K562 (cell line): ENCODE measurements around the gene MRRF. TPM values are rescaled to one million over a fixed set of nuclear protein-coding genes. Genes with fewer than 3 reads are reported as not detected.

Experiments used
- CEBPG ChIP-seq, 3 experiments: fragments of 200-800 bp in 1 of 3; sonication (Bioruptor generic) in 1 of 3; sonication (generic) in 1 of 3; formaldehyde crosslinking in 1 of 3; IDR thresholded peaks in 2 of 3; conservative IDR thresholded peaks in 1 of 3; 2 replicates each; pipeline versions ENCODE4 v1.6.1 to v1.8.0; 2016 to 2022; ENCODE audit warnings: missing compliant biosample characterization in 2 of 3, missing genetic modification characterization in 2 of 3, mild to moderate bottlenecking in 1 of 3, missing genetic modification reagents in 1 of 3
- ESRRA ChIP-seq: fragments of 450-650 bp; IDR thresholded peaks from 2 replicates; pipeline ENCODE4 v1.6.1; 2014; ENCODE audit warnings: low read depth, mild to moderate bottlenecking, moderate library complexity, borderline replicate concordance
- HMGN3 ChIP-seq: IDR thresholded peaks from 2 replicates; pipeline ENCODE4 v1.6.1; 2011; ENCODE audit warnings: borderline replicate concordance, low read depth, mild to moderate bottlenecking, mixed read lengths, low read length; ENCODE audit not compliant: insufficient read length; ENCODE audit errors: extremely low read depth
- HOXB6 ChIP-seq: fragments of 250-450 bp; sonication (Bioruptor Pico); IDR thresholded peaks from 2 replicates; pipeline ENCODE4 v1.5.1; 2022; ENCODE audit warnings: mild to moderate bottlenecking, borderline replicate concordance
- RCOR1 ChIP-seq, 2 experiments: IDR thresholded peaks; 2 replicates each; pipeline ENCODE4 v1.6.1; 2012; ENCODE audit warnings: low read depth in 2 of 2, low read length in 2 of 2, borderline replicate concordance in 1 of 2, improper control_type of control experiment in 1 of 2
- STAT5B ChIP-seq: fragments of 250-450 bp; sonication (Bioruptor Pico); IDR thresholded peaks from 2 replicates; pipeline ENCODE4 v1.8.0; 2021; ENCODE audit warnings: mild to moderate bottlenecking, inconsistent platforms
- ZNF217 ChIP-seq: sonication (generic); formaldehyde crosslinking; IDR thresholded peaks from 2 replicates; pipeline ENCODE4 v1.8.0; 2022; ENCODE audit warnings: mild to moderate bottlenecking, missing genetic modification reagents
- ZNF311 ChIP-seq: fragments of 250-450 bp; sonication (Bioruptor Pico); IDR thresholded peaks from 2 replicates; pipeline ENCODE4 v1.4.0; 2020; ENCODE audit warnings: mild to moderate bottlenecking, moderate library complexity
- ZNF609 ChIP-seq: sonication (generic); formaldehyde crosslinking; IDR thresholded peaks from 2 replicates; pipeline ENCODE4 v1.8.1; 2023; ENCODE audit warnings: missing genetic modification reagents, mild to moderate bottlenecking, borderline replicate concordance
- polyA plus RNA-seq, 8 experiments: library from polyadenylated mRNA; depleted of rRNA in 4 of 8; stranded (reverse) in 5 of 8; unstranded in 3 of 8; fragments of >200 nt; fragmentation: Nextera tagmentation in 2 of 8; fragmentation: Illumina TruSeq in 1 of 8; extraction: Ambion mirVana in 2 of 8; extraction: Trizol in 1 of 8; gene quantifications; 2 replicates each; pipeline versions ENCODE4 v1.2.1 to v1.2.3, GENCODE V29; 2011 to 2014; ENCODE audit warnings: inconsistent platforms in 1 of 8, missing spikeins in 1 of 8
- total RNA-seq, 7 experiments: library from RNA; depleted of rRNA in 6 of 7; stranded (reverse); fragments of >200 nt in 6 of 7; fragmentation: Illumina TruSeq in 2 of 7; extraction: Trizol in 2 of 7; gene quantifications; 2 replicates each; pipeline versions ENCODE4 v1.2.1 to v1.2.3, GENCODE V29; 2011 to 2021; ENCODE audit warnings: low replicate concordance in 1 of 7
- TF ChIP-seq, protein P1 (sequence below): fragments of 450-650 bp; IDR thresholded peaks from 2 replicates; pipeline ENCODE4 v1.6.1; 2016; ENCODE audit warnings: borderline replicate concordance
- TF ChIP-seq, protein P2 (sequence below): sonication (generic); formaldehyde crosslinking; IDR thresholded peaks from 2 replicates; pipeline ENCODE4 v1.9.0; 2022; ENCODE audit warnings: mild to moderate bottlenecking, missing genetic modification reagents
- TF ChIP-seq, protein P3 (sequence below): sonication (generic); formaldehyde crosslinking; IDR thresholded peaks from 2 replicates; pipeline ENCODE4 v1.8.0; 2023; ENCODE audit warnings: mild to moderate bottlenecking, missing genetic modification reagents

Gene MRRF
- total and polyA plus RNA-seq, 9 of the 15 experiments (the other 6 are each of a cell fraction or from before 2014, with no cell fraction given), result 55.0 to 105 (median 81.2) TPM

GRCh38 chr9:122264360-122265148 lies at the start of gene MRRF, which contains the start of gene RBM18 (continued):
- 0 out of 2 replicates have a peak, but pooled peaks have one; percentile 25 for TF ChIP-seq ZNF609 (CRISPR knock-in tag)
- TF ChIP-seq, protein P1, sequence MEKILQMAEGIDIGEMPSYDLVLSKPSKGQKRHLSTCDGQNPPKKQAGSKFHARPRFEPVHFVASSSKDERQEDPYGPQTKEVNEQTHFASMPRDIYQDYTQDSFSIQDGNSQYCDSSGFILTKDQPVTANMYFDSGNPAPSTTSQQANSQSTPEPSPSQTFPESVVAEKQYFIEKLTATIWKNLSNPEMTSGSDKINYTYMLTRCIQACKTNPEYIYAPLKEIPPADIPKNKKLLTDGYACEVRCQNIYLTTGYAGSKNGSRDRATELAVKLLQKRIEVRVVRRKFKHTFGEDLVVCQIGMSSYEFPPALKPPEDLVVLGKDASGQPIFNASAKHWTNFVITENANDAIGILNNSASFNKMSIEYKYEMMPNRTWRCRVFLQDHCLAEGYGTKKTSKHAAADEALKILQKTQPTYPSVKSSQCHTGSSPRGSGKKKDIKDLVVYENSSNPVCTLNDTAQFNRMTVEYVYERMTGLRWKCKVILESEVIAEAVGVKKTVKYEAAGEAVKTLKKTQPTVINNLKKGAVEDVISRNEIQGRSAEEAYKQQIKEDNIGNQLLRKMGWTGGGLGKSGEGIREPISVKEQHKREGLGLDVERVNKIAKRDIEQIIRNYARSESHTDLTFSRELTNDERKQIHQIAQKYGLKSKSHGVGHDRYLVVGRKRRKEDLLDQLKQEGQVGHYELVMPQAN, result peak; percentile 96
- TF ChIP-seq, protein P2, sequence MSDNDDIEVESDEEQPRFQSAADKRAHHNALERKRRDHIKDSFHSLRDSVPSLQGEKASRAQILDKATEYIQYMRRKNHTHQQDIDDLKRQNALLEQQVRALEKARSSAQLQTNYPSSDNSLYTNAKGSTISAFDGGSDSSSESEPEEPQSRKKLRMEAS (CRISPR knock-in tag), result peak; percentile 98
- no peak; a peak in 2 of 4 replicates for TF ChIP-seq RCOR1 (IDR thresholded peaks at IDR 0.05; ENCODE audit: borderline replicate concordance in 1 of 2, low read depth in 2 of 2, low read length in 2 of 2)
- TF ChIP-seq ESRRA, result peak; percentile 96
- TF ChIP-seq STAT5B (CRISPR knock-in tag), result no peak
- 0 out of 2 replicates have a peak, but pooled peaks have one; percentile 1 for TF ChIP-seq CEBPG (CRISPR knock-in tag; IDR thresholded peaks at IDR 0.05)
- no peak for TF ChIP-seq CEBPG (tag; conservative IDR thresholded peaks at IDR 0.05 in 1 of 2, IDR thresholded peaks at IDR 0.05 in 1 of 2)
- no peak for TF ChIP-seq HOXB6 (CRISPR knock-in tag)
- TF ChIP-seq, protein P3, sequence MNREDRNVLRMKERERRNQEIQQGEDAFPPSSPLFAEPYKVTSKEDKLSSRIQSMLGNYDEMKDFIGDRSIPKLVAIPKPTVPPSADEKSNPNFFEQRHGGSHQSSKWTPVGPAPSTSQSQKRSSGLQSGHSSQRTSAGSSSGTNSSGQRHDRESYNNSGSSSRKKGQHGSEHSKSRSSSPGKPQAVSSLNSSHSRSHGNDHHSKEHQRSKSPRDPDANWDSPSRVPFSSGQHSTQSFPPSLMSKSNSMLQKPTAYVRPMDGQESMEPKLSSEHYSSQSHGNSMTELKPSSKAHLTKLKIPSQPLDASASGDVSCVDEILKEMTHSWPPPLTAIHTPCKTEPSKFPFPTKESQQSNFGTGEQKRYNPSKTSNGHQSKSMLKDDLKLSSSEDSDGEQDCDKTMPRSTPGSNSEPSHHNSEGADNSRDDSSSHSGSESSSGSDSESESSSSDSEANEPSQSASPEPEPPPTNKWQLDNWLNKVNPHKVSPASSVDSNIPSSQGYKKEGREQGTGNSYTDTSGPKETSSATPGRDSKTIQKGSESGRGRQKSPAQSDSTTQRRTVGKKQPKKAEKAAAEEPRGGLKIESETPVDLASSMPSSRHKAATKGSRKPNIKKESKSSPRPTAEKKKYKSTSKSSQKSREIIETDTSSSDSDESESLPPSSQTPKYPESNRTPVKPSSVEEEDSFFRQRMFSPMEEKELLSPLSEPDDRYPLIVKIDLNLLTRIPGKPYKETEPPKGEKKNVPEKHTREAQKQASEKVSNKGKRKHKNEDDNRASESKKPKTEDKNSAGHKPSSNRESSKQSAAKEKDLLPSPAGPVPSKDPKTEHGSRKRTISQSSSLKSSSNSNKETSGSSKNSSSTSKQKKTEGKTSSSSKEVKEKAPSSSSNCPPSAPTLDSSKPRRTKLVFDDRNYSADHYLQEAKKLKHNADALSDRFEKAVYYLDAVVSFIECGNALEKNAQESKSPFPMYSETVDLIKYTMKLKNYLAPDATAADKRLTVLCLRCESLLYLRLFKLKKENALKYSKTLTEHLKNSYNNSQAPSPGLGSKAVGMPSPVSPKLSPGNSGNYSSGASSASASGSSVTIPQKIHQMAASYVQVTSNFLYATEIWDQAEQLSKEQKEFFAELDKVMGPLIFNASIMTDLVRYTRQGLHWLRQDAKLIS, result no peak; the same call in 1 of the 2 replicates
- TF ChIP-seq ZNF311 (CRISPR knock-in tag), result no peak
- TF ChIP-seq ZNF217 (CRISPR knock-in tag), result no peak
- TF ChIP-seq HMGN3, result peak; percentile 72
